Measurements from ENCODE around the gene NOP14. TPM values are rescaled to one million over a fixed set of nuclear protein-coding genes. Genes with fewer than 3 reads are reported as not detected.

Gene NOP14
- total RNA-seq, 1 experiment from 2014 or later, result 50.1 TPM

GRCh38 chr4:2954358-2955185 is 8.6 kb downstream of the NOP14 start:
- no peak overlapping the region for H2BK20ac ChIP-seq (ENCODE audit: low read depth, low read length, poor library complexity, severe bottlenecking)

More at GRCh38 chr4:2954358-2955185, 8.6 kb downstream of the NOP14 start:
- Mint-ChIP-seq H3K4me3 (no peak overlapping the region), H3K36me3 (ENCODE audit: insufficient read depth in 1 of 3, low read depth in 3 of 3) (peaks cover 94 to 97% (median 94%) of the 10 kb centered on the region in 3 experiments), H3K27ac (peak overlapping the region in 1 of 3 experiments; percentile 73; a peak in 3 of 7 replicates), H3K27me3 (ENCODE audit: low read depth) (no peaks in the 10 kb centered on the region), H3K4me1 (peaks cover 0 to 7% of the 10 kb centered on the region in 2 experiments; a peak in 3 of 4 replicates), H3K9me3 (peaks cover 33 to 35% of the 10 kb centered on the region in 2 experiments)
- H3K27ac ChIP-seq (ENCODE audit: insufficient read length, low read depth, low read length), result no peak overlapping the region
- no peak overlapping the region for H3K4ac ChIP-seq (ENCODE audit: low read depth, low read length)
- H4K91ac ChIP-seq (ENCODE audit: insufficient read length, low read depth, low read length), result no peak overlapping the region
- no peaks in the 10 kb centered on the region for H3K79me1 ChIP-seq (ENCODE audit: insufficient read depth, low read depth, low read length, poor library complexity, severe bottlenecking)
- peak; percentile 68 for DNase-seq
- no peak overlapping the region for H2BK120ac ChIP-seq (ENCODE audit: low read depth, low read length, poor library complexity, severe bottlenecking)
- WGBS (ENCODE audit: extremely low coverage, insufficient read length, low lambda C conversion rate), result no CpG with 5 or more reads among the region's 33 CpGs
- H3T11ph ChIP-seq (ENCODE audit: low read length), result no peak overlapping the region
- no peak overlapping the region for H3K14ac ChIP-seq (ENCODE audit: insufficient read depth, low read length)
- no peak overlapping the region for H3K18ac ChIP-seq (ENCODE audit: insufficient read length, low read depth, low read length)
- H3K9me3 ChIP-seq (ENCODE audit: control insufficient read depth, low read depth, low read length), result peaks cover 14% of the 10 kb centered on the region
- H3K56ac ChIP-seq (ENCODE audit: insufficient read length, low read depth, low read length), result no peak overlapping the region
- no peaks in the 10 kb centered on the region for H4K20me1 ChIP-seq (ENCODE audit: control insufficient read depth, insufficient read depth, insufficient read length)
- H4K8ac ChIP-seq (replicated peaks; ENCODE audit: insufficient read length, low read depth, low read length), result no peak overlapping the region
- no peak overlapping the region for H3K23ac ChIP-seq (ENCODE audit: insufficient read length, low read depth, low read length)
- H3K23me2 ChIP-seq (ENCODE audit: insufficient read length, low read depth, low read length, poor library complexity, severe bottlenecking), result no peaks in the 10 kb centered on the region
- H2BK5ac ChIP-seq (ENCODE audit: insufficient read length, low read length), result no peak overlapping the region
- H3K27me3 ChIP-seq (ENCODE audit: insufficient read depth, low read length), result no peaks in the 10 kb centered on the region
- H3K9ac ChIP-seq (ENCODE audit: extremely low read depth, insufficient read length, low read length), result no peak overlapping the region
- no peak overlapping the region for H3K4me2 ChIP-seq (ENCODE audit: insufficient read depth, insufficient read length, low read length)
- H2BK15ac ChIP-seq (ENCODE audit: low read depth, low read length), result no peak overlapping the region
- peak; percentile 81 for TF ChIP-seq CTCF (conservative IDR thresholded peaks at IDR 0.05)
- H4K5ac ChIP-seq (ENCODE audit: insufficient read length, low read depth, low read length), result no peak overlapping the region
- no peaks in the 10 kb centered on the region for H3K79me2 ChIP-seq (ENCODE audit: insufficient read depth, low read length)
- no peak overlapping the region for H2AFZ ChIP-seq (ENCODE audit: low read length)
- no peak overlapping the region for H2AK5ac ChIP-seq (ENCODE audit: insufficient read length, low read length)
- H3K4me1 ChIP-seq (ENCODE audit: insufficient read depth, low read length), result no peaks in the 10 kb centered on the region
- no peak overlapping the region for H2BK12ac ChIP-seq (ENCODE audit: insufficient read length, low read depth, low read length)

All from H9 (cell line).